Cardiac fibroblast (primary cell): Measurements from ENCODE around the gene DES.
A peak's percentile ranks its signal among the peaks of the same experiment; 100 is the strongest.

Experiments used
- DNase-seq, 2 donors: peaks; one replicate each; pipeline versions ENCODE4 v3.0.0 to v3.0.0-alpha.2; 2010; ENCODE audit warnings: low read depth in 2 of 2
- H3K4me3 ChIP-seq, 2 donors: replicated peaks in 1 of 2; 1 replicate in 1 of 2; 2 replicates in 1 of 2; pipeline ENCODE4 v1.5.1; 2011; ENCODE audit warnings: low read depth in 2 of 2, low read length in 2 of 2, mild to moderate bottlenecking in 2 of 2, moderate library complexity in 1 of 2
- TF ChIP-seq, protein P1 (sequence below): IDR thresholded peaks from one replicate; pipeline ENCODE4 v1.5.1; 2011; ENCODE audit warnings: low read depth, mild to moderate bottlenecking, low read length, inconsistent platforms

DES gene

GRCh38 chr2:219410390-219410789 lies 7.8 kb upstream of the DES start:
- TF ChIP-seq, protein P1, sequence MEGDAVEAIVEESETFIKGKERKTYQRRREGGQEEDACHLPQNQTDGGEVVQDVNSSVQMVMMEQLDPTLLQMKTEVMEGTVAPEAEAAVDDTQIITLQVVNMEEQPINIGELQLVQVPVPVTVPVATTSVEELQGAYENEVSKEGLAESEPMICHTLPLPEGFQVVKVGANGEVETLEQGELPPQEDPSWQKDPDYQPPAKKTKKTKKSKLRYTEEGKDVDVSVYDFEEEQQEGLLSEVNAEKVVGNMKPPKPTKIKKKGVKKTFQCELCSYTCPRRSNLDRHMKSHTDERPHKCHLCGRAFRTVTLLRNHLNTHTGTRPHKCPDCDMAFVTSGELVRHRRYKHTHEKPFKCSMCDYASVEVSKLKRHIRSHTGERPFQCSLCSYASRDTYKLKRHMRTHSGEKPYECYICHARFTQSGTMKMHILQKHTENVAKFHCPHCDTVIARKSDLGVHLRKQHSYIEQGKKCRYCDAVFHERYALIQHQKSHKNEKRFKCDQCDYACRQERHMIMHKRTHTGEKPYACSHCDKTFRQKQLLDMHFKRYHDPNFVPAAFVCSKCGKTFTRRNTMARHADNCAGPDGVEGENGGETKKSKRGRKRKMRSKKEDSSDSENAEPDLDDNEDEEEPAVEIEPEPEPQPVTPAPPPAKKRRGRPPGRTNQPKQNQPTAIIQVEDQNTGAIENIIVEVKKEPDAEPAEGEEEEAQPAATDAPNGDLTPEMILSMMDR = no peak
- DNase-seq = no peak
- no peak overlapping the region for H3K4me3 ChIP-seq

- DNase-seq = no peak
- TF ChIP-seq, protein P1 = no peak
- no peak overlapping the region for H3K4me3 ChIP-seq
Measured at GRCh38 chr2:219414857-219415256, 3.3 kb upstream of the DES start.

- H3K4me3 ChIP-seq = no peak overlapping the region
- no peak for DNase-seq
- TF ChIP-seq, protein P1 = no peak
Measured at GRCh38 chr2:219415580-219416234, 2.5 kb upstream of the DES start.

- TF ChIP-seq, protein P1 = no peak
- no peak for DNase-seq
- no peak overlapping the region for H3K4me3 ChIP-seq
Measured at GRCh38 chr2:219416235-219416602, 2.0 kb upstream of the DES start.

DNA sequence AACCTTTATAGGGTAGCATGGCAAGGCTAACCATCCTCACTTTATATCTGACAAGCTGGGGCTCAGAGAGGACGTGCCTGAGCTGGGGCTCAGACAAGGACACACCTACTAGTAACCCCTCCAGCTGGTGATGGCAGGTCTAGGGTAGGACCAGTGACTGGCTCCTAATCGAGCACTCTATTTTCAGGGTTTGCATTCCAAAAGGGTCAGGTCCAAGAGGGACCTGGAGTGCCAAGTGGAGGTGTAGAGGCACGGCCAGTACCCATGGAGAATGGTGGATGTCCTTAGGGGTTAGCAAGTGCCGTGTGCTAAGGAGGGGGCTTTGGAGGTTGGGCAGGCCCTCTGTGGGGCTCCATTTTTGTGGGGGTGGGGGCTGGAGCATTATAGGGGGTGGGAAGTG lies 1.2 kb upstream of the DES start:
- TF ChIP-seq, protein P1 = no peak
- no peak for DNase-seq
- no peak overlapping the region for H3K4me3 ChIP-seq

GRCh38 chr2:219417374-219417773 lies 803 bp upstream of the DES start:
- TF ChIP-seq, protein P1 = no peak
- DNase-seq = peak in 1 of 2 donors; percentile 37
- H3K4me3 ChIP-seq = no peak overlapping the region

GRCh38 chr2:219419012-219419324 lies 791 bp downstream of the DES start:
- no peak for DNase-seq
- TF ChIP-seq, protein P1 = no peak
- peak overlapping the region in 1 of 2 donors; percentile 13 for H3K4me3 ChIP-seq
